Mucosa of rectum (tissue), 2 donors: ENCODE measurements around the gene LMX1B.

Experiments used
- H3K27ac ChIP-seq, 2 donors: one replicate each; pipeline ENCODE4 v1.7.0; 2013; ENCODE audit warnings: inconsistent platforms in 2 of 2, low read depth in 2 of 2, low read length in 2 of 2
- H3K27me3 ChIP-seq, 2 donors: one replicate each; pipeline ENCODE4 v1.7.0; 2013; ENCODE audit warnings: low read length in 2 of 2; ENCODE audit not compliant: control insufficient read depth in 2 of 2, insufficient read depth in 2 of 2
- H3K36me3 ChIP-seq, 2 donors: one replicate each; pipeline ENCODE4 v1.7.0; 2013; ENCODE audit warnings: low read length in 2 of 2; ENCODE audit not compliant: control insufficient read depth in 2 of 2, insufficient read depth in 2 of 2
- H3K4me1 ChIP-seq, 2 donors: one replicate each; pipeline ENCODE4 v1.7.0; 2013; ENCODE audit warnings: low read length in 2 of 2, mild to moderate bottlenecking in 1 of 2; ENCODE audit not compliant: control insufficient read depth in 2 of 2, insufficient read depth in 2 of 2
- H3K4me3 ChIP-seq, 2 donors: one replicate each; pipeline ENCODE4 v1.7.0; 2013; ENCODE audit warnings: low read length in 2 of 2
- H3K9ac ChIP-seq, 2 donors: one replicate each; pipeline ENCODE4 v1.7.0; 2013; ENCODE audit warnings: low read length in 2 of 2, low read depth in 1 of 2, mild to moderate bottlenecking in 1 of 2
- H3K9me3 ChIP-seq, 2 donors: one replicate each; pipeline ENCODE4 v1.7.0; 2013; ENCODE audit warnings: low read length in 2 of 2; ENCODE audit not compliant: control insufficient read depth in 2 of 2
- donor health status: healthy.
- donor health status: Normal muscosa, but diverticular disease.

Gene LMX1B

DNA sequence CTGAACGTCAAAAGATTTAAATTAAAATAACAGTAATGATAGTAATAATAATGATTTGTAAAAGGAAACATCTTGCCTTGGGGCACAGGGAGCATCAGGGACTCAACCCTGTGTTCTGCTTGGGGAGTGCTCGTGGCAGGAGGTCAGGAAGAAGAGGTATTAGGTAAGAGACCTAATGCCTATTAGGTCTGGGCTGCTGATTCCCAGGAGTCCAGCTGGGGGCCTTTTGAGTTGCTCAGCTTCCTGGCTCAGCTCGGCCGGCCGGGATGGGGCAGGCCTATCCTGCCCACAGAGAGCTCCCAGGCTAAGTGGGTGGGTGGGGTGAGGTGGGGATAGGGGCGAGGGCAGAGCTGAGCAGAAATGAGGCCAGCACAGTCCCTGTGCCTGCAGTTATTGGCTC lies 17.5 kb downstream of the LMX1B start:
- H3K27ac ChIP-seq: no peak overlapping the region
- peaks cover 50 to 85% of the 10 kb centered on the region in 2 donors for H3K27me3 ChIP-seq
- no peaks in the 10 kb centered on the region for H3K36me3 ChIP-seq
- no peak overlapping the region for H3K4me3 ChIP-seq
- no peaks in the 10 kb centered on the region for H3K9me3 ChIP-seq
- peaks cover 0 to 1% of the 10 kb centered on the region in 2 donors for H3K4me1 ChIP-seq
- H3K9ac ChIP-seq: no peak overlapping the region

DNA sequence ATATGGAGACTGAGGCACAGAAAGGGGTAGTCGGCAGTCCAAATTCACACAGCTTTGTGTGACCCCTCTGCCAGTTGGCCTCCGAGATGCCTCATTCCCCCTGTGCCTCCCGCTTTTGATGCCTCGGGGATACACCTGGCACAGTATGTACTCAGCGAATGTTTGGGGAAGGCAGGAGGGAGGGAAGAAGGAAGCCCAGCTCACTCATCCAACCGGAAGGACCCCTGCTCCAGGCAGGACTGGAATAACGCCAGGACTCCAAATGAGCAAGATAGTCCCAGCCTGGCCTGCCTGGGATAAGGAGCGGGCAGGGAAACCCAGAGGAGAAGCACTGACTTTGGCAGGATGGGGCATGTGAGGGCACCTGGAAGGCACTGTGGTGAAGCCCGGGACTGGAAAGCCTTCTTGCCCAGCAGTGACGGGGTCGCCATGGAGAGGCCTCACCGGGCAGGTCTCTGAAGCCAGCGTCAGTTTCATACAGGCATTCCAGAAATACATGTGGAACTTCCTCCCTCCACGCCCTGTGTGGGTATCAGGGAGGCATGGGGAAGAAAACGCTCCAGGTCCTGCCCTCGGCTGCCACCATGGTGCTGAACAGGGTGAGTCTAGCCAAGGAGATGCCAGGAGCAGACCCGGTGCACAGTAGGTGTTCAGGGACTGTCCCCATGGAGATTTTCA lies 20.3 kb downstream of the LMX1B start:
- H3K27ac ChIP-seq: no peak overlapping the region
- no peak overlapping the region for H3K4me3 ChIP-seq
- no peaks in the 10 kb centered on the region for H3K9me3 ChIP-seq
- H3K9ac ChIP-seq: no peak overlapping the region
- no peaks in the 10 kb centered on the region for H3K36me3 ChIP-seq
- peaks cover 47 to 85% of the 10 kb centered on the region in 2 donors for H3K27me3 ChIP-seq
- H3K4me1 ChIP-seq: no peaks in the 10 kb centered on the region

DNA sequence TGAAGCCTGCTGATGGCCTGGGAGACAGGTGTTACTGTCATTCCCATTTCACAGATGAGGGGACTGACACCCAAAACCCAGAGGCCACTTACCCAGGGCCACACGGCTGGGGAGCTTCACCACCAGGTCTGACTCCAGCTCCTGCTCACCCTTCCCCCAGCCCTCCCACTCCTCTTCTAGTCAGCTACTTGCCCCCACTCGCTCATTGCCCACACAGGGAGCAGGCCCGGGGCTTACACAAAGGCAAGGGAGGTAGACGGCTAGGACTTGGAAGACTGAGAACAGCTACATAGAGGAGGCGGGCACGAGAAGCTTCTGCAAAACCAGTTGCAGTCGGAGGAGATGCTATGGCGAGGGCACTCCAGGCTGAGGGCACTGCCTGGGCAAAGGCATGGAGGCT lies 21.3 kb downstream of the LMX1B start:
- H3K27me3 ChIP-seq: peaks cover 51 to 88% of the 10 kb centered on the region in 2 donors
- no peaks in the 10 kb centered on the region for H3K36me3 ChIP-seq
- no peak overlapping the region for H3K4me3 ChIP-seq
- no peak overlapping the region for H3K27ac ChIP-seq
- H3K9me3 ChIP-seq: no peaks in the 10 kb centered on the region
- no peaks in the 10 kb centered on the region for H3K4me1 ChIP-seq
- no peak overlapping the region for H3K9ac ChIP-seq

DNA sequence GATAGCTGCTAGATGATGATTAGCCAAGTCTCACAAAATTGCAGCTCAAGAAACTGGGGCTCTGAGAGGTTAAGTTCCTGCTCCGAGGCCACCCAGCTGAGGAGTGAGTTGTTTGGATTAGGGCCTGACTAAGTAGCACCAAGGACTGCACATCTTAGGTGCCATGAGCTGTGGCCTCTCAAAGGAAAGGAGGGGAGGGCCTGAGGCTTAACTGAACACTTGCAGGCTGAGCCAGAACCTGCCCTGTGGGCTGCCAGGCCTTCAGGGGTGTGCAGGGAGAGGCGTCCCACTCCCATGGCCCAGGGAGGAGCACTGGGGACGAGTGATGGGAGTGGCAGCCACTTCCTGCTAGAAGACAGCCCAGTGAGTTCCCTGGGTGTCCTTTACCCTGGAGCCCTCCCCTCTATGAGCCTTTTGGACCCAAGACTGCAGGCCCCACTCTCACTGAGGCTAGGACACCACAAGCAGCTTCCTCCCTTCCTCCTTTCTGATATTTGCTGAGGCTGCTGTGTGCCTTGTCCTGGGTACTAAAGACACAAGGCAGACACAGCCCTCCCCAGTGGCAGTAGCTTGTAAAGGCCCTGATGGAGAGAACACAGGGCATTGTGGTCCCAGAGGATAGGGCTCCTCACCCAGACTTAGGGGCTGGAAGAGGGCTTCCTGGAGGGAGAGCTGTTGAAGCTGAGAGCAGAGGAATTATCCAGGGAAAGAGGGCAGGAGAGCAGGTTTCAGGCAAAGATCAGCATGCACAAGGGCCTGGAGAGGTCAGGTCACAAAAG lies 22.1 kb downstream of the LMX1B start:
- peaks cover 49 to 92% of the 10 kb centered on the region in 2 donors for H3K27me3 ChIP-seq
- H3K9me3 ChIP-seq: no peaks in the 10 kb centered on the region
- no peak overlapping the region for H3K9ac ChIP-seq
- H3K36me3 ChIP-seq: no peaks in the 10 kb centered on the region
- H3K4me3 ChIP-seq: no peak overlapping the region
- no peak overlapping the region for H3K27ac ChIP-seq
- no peaks in the 10 kb centered on the region for H3K4me1 ChIP-seq

DNA sequence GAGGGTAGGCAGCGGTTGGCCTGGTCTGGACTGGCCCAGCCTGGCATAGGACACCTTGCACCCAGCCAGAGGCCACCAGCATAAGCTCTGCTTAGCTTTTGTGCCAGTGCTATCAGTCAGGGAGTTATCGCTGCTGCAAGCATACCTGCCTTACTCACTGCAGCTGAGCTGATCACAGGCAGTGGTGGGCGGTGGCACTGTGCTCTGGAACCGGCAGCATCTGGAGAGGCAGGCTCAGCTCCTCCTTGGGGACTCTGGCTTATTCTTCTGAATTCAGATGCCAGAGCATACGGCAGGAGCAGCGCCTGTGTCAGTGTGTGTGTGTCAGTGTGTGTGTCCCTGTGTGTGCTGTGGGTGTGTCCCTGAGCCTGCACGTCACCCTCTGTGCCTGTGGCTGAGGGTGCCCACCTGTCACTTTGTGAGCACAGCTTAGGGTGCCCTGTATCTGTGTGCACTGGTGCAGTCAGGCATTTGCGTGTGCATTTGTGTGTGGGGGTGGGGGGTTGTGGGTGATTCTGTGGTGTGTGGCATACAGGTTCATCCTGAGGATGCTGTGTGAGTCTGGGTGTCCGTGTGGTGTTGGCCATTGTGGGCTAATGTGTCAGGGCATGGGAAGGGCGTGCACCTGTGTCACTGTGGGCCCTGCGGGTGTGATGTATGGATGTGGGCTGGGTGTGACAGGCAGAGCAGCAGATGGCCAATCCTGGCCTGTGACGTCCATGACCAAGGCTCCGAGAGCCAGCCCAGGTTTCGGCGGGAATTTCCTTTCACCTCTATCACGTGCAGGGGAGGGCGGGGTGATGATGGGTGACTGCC lies 23.5 kb downstream of the LMX1B start:
- Histone ChIP-seq H3K27ac (no peak overlapping the region), H3K4me3 (no peak overlapping the region), H3K9me3 (no peaks in the 10 kb centered on the region), H3K9ac (no peak overlapping the region), H3K36me3 (no peaks in the 10 kb centered on the region), H3K27me3 (peaks cover 45 to 93% of the 10 kb centered on the region in 2 donors), H3K4me1 (no peaks in the 10 kb centered on the region)

DNA sequence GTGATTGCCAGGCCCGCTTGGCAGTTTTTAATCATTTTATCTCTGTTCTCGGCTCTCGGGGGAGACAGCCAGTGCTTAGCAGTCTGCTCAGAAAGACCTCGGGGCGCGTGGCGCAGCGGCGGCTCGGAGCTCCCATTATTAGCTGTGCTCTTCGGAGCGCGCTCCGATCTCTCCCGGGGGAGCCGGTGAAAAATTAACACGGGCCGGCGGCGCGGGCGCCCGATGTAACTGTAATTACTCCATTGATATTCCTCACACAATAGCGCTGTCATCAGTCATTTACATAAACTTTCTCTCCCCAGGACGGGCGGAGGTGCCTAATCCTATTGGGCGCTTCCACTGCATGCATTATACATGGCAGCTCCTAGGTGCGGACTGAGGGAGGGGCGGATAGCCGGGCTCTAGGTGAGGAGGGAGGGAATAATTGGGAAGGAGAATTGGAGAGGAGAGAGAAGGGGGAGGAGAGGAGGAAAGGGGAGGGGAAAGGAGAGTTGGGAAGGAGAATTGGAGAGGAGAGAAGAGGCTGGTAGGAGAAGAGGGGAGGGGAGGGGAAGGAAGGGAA lies 24.9 kb downstream of the LMX1B start:
- H3K27ac ChIP-seq: no peak overlapping the region
- no peaks in the 10 kb centered on the region for H3K4me1 ChIP-seq
- no peak overlapping the region for H3K4me3 ChIP-seq
- no peak overlapping the region for H3K9ac ChIP-seq
- no peaks in the 10 kb centered on the region for H3K9me3 ChIP-seq
- peaks cover 53 to 94% of the 10 kb centered on the region in 2 donors for H3K27me3 ChIP-seq
- H3K36me3 ChIP-seq: no peaks in the 10 kb centered on the region

DNA sequence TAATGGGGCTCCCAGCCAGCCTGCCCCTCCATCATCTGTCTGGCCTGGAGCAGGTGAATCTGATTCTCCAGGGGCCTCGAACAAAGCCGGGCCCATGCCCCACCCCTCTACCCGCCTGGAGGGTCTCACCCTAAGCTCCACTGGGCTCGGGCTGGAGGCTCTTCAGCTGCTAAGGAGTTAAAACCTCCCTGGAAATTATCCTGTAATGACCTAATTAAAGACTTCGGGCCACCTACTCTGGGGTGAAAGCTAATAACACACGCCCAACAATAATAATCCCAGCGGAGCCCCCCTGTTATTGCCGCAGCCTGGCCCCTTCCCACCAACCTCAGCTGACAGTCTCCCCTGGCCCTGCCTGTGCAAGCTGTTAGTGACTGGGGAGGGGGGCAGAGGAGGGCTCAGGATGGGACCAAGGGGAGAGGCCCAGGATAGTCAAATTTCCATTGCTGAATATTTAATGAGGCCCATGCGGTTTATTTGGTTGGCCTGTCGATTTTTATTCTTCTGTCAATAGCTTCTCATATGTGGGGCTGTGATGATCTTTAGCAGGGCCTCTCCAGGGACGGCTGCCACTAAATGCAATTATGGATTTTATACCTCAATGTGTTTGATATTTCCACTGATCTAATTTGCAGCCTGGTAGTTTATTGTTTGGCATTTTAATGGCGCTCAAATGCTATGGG lies 25.7 kb downstream of the LMX1B start:
- Histone ChIP-seq H3K4me3 (no peak overlapping the region), H3K27me3 (peaks cover 53 to 94% of the 10 kb centered on the region in 2 donors), H3K36me3 (no peaks in the 10 kb centered on the region), H3K4me1 (no peaks in the 10 kb centered on the region), H3K27ac (no peak overlapping the region), H3K9me3 (no peaks in the 10 kb centered on the region), H3K9ac (no peak overlapping the region)

DNA sequence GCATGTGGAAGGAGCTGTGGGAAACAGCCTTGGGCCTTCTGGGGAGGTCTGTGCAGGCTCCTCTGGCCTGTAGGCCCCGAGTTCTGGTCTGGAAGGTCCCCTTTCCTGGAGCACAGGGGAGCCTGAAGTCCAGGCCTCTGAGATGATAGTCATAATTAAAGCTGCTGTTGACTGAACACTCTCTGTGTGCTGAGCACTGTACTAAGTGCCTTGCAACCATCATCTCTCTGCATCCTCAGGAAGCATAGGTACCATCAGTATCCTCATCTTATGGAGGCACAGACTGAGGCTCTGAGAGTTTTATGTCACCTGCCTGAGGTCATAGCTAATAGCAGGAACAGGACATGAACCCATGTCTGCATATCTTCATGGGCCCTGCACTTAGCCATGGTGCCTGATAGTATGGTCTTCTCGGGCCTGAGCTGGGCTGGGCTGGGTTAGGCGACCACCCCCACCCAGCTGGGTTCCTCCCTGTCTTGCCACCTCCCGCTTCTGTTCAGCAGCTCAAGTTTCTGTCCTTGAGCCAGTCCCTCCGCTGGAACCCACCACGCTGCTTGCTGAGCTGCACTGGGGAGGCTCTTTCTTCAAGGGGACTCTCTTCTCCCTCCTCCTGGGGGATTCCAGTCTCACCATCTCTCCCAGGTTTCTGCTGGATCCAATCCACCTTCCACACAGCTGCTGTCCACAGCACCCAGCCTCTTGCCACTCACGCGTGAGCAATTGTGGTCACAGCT lies 27.6 kb downstream of the LMX1B start:
- Histone ChIP-seq H3K36me3 (no peaks in the 10 kb centered on the region), H3K27ac (no peak overlapping the region), H3K9ac (no peak overlapping the region), H3K9me3 (no peaks in the 10 kb centered on the region), H3K27me3 (peaks cover 67 to 96% of the 10 kb centered on the region in 2 donors), H3K4me3 (no peak overlapping the region), H3K4me1 (no peaks in the 10 kb centered on the region)

DNA sequence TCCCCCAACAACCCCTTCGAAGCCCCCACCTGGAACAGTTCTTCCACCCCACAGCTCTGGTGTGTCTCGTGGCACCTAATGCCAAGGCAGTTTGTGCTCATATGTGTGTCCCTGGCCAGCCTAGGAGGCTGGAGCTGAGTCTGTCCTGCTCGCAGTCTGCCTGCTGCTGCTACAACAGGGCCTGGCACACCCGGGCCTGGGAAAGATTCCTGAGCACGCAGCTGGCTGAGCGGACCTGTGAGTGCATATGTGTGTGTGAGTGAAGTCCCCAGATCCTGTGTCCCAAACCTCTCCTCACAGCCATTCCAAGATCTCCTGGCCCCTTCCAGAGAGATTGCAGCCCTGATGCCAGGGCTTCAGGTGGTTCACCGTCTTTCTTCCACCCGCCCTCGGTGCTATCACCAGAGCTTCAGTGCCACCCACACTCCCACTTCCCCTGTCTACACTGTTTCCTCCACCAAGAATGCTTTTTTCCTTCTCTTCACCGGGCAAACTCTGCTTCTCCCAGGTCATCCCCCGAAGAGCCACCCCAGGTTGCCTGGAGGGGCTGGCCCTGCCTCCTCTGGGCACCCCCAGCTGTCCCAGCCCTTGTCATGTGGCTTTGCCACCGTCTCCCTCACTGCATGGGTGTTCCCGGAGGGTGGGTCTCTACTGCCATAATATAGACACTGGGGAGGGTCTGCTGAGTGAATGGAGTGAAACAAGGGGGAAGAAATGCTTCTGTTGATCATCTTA lies 28.4 kb downstream of the LMX1B start:
- H3K36me3 ChIP-seq: no peaks in the 10 kb centered on the region
- no peaks in the 10 kb centered on the region for H3K4me1 ChIP-seq
- no peak overlapping the region for H3K4me3 ChIP-seq
- H3K9me3 ChIP-seq: no peaks in the 10 kb centered on the region
- peaks cover 67 to 94% of the 10 kb centered on the region in 2 donors for H3K27me3 ChIP-seq
- no peak overlapping the region for H3K27ac ChIP-seq
- no peak overlapping the region for H3K9ac ChIP-seq
